GM19193 (cell line): ENCODE results near the gene NLGN3.

Experiments used
- POLR2A ChIP-seq: IDR thresholded peaks from 4 replicates; pipeline ENCODE4 v1.6.1; 2011; ENCODE audit not compliant: insufficient read depth, insufficient read length; ENCODE audit errors: extremely low read depth

The NLGN3 gene

GRCh38 chrX:71215338-71215912, 70.8 kb downstream of the NLGN3 start:
- no peak for TF ChIP-seq POLR2A

DNA sequence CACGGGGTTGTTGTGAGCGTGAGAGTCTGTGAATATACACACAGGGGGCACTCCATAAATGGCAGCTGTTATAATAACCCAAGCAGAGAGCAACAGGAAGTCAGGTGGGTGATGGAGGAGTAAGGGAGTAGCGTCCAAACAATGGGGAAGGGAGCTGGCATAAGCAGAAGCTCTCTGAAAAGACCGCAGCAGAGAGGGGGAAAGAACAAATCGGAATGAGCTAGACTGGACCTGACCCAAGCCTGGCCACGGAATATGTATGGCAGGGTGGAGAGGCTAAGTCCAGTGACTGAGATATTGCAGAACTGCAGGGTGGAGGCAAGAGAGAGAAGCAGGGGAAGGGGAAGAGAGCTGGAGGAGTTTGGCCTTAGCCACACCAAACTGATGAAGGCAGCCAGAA, 71.8 kb downstream of the NLGN3 start:
- no peak for TF ChIP-seq POLR2A

- TF ChIP-seq POLR2A: no peak
Observed at GRCh38 chrX:71217298-71217697, 72.7 kb downstream of the NLGN3 start.
